GM12878 (cell line): Measurements from ENCODE around the gene KCNE2. TPM values are rescaled to one million over a fixed set of nuclear protein-coding genes. Genes with fewer than 3 reads are reported as not detected.

ENCODE experiments used
- ATAC-seq: fragments of 200-7000 bp; cut with Tn5 transposase; 3 replicates; pipeline ENCODE4 v1.9.1; 2020; ENCODE audit warnings: mild to moderate bottlenecking, moderate library complexity
- BruUV-seq: library from RNA; stranded (reverse); fragments of 400-500 nt; replicated peaks from 2 replicates; lab custom pipeline; 2021; lab: Mats Ljungman, UMichigan
- CTCF ChIA-PET: fragments of 300-600 bp; sonication (Branson Sonifier 250); formaldehyde crosslinking; extraction: SDS; loops from one replicate; lab custom pipeline; 2021; ENCODE audit warnings: inconsistent platforms; lab: Yijun Ruan, JAX
- POLR2A ChIA-PET: fragments of 350-600 bp; formaldehyde crosslinking; extraction: SDS; loops from one replicate; lab custom pipeline; 2021; ENCODE audit warnings: inconsistent platforms; lab: Charles Lee
- RAD21 ChIA-PET: fragments of 300-600 bp; sonication (Branson Sonifier 250); formaldehyde crosslinking; loops from one replicate; lab custom pipeline; 2023; ENCODE audit warnings: antibody characterized with exemption; ENCODE audit not compliant: unreplicated experiment; lab: Charles Lee
- SMC1A ChIA-PET: fragments of 300-600 bp; sonication (Branson Sonifier 250); formaldehyde crosslinking; loops from one replicate; lab custom pipeline; 2023; ENCODE audit not compliant: unreplicated experiment, uncharacterized antibody; lab: Charles Lee
- DNase-seq: peaks from one replicate; pipeline ENCODE4 v3.0.0-alpha.2; 2011; ENCODE audit warnings: low read depth, low spot score
- FAIRE-seq: peaks from 3 replicates; lab custom pipeline; 2011; peaks lifted over from hg19 to GRCh38; lab: Jason Lieb, UNC
- H2AFZ ChIP-seq: 2 replicates; pipeline ENCODE4 v1.6.0; 2011; ENCODE audit warnings: low read depth, low read length, control low read depth; ENCODE audit not compliant: control insufficient read depth
- H3K27ac ChIP-seq: 2 replicates; pipeline ENCODE4 v1.5.1; 2011; ENCODE audit warnings: control low read depth; ENCODE audit not compliant: control insufficient read depth, insufficient read depth
- H3K27me3 ChIP-seq, 2 experiments: replicated peaks in 1 of 2; 2 replicates each; pipeline versions ENCODE4 v1.6.0 to v1.6.1; 2011; ENCODE audit warnings: low read length in 1 of 2; ENCODE audit not compliant: control insufficient read depth in 2 of 2, insufficient read depth in 2 of 2
- H3K36me3 ChIP-seq, 2 experiments: 2 replicates each; pipeline ENCODE4 v1.5.1; 2011; ENCODE audit warnings: low read length in 1 of 2; ENCODE audit not compliant: control insufficient read depth in 2 of 2, insufficient read depth in 2 of 2
- H3K4me1 ChIP-seq: 2 replicates; pipeline ENCODE4 v1.6.1; 2011; ENCODE audit warnings: mild to moderate bottlenecking, low read length, moderate library complexity, mixed read lengths; ENCODE audit not compliant: control insufficient read depth, insufficient read depth
- H3K4me2 ChIP-seq: 2 replicates; pipeline ENCODE4 v1.6.0; 2011; ENCODE audit warnings: control low read depth; ENCODE audit not compliant: control insufficient read depth, insufficient read depth
- H3K4me3 ChIP-seq: fragments of 200-600 bp; sonication (generic); 2 replicates; pipeline ENCODE4 v1.5.1; 2016
- H3K79me2 ChIP-seq: 2 replicates; pipeline ENCODE4 v1.6.0; 2011; ENCODE audit warnings: low read length; ENCODE audit not compliant: control insufficient read depth, insufficient read depth
- H3K9ac ChIP-seq: 2 replicates; pipeline ENCODE4 v1.8.0; 2011; ENCODE audit warnings: low read length, control low read depth, mixed read lengths; ENCODE audit not compliant: control insufficient read depth, insufficient read depth
- H3K9me3 ChIP-seq: replicated peaks from 3 replicates; pipeline ENCODE4 v1.5.1; 2011; ENCODE audit warnings: mild to moderate bottlenecking, low read length; ENCODE audit not compliant: control insufficient read depth, insufficient read depth
- H4K20me1 ChIP-seq: 2 replicates; pipeline ENCODE4 v1.6.0; 2011; ENCODE audit not compliant: control insufficient read depth, insufficient read depth
- CHD4 ChIP-seq: fragments of 200-600 bp; sonication (generic); IDR thresholded peaks from 2 replicates; pipeline ENCODE4 v1.6.1; 2016; ENCODE audit warnings: mild to moderate bottlenecking
- CREM ChIP-seq: IDR thresholded peaks from 2 replicates; pipeline ENCODE4 v1.6.1; 2014; ENCODE audit warnings: antibody characterized with exemption, low read depth
- EGR1 ChIP-seq, 2 experiments: IDR thresholded peaks; 1 replicate in 1 of 2; 2 replicates in 1 of 2; pipeline ENCODE4 v1.6.1; 2011 to 2012; ENCODE audit warnings: low read depth in 2 of 2, low read length in 2 of 2, borderline replicate concordance in 1 of 2, mild to moderate bottlenecking in 1 of 2, moderate library complexity in 1 of 2
- FOXK2 ChIP-seq: fragments of 450-650 bp; IDR thresholded peaks from 2 replicates; pipeline ENCODE4 v1.6.1; 2017; ENCODE audit warnings: mild to moderate bottlenecking, moderate library complexity
- FOXM1 ChIP-seq: IDR thresholded peaks from 2 replicates; pipeline ENCODE4 v1.6.1; 2012; ENCODE audit warnings: low read depth, mild to moderate bottlenecking, inconsistent platforms, low read length, moderate library complexity
- IRF4 ChIP-seq: IDR thresholded peaks from 2 replicates; pipeline ENCODE4 v1.6.1; 2011; ENCODE audit warnings: low read depth, low read length
- MYC ChIP-seq: IDR thresholded peaks from 2 replicates; pipeline ENCODE4 v1.6.1; 2011; ENCODE audit warnings: mild to moderate bottlenecking, low read length, moderate library complexity, inconsistent platforms; ENCODE audit not compliant: insufficient read depth, insufficient replicate concordance, insufficient read length, severe bottlenecking
- NFYB ChIP-seq: IDR thresholded peaks from 2 replicates; pipeline ENCODE4 v1.6.1; 2011; ENCODE audit warnings: low read depth, mild to moderate bottlenecking, low read length, improper control_type of control experiment, moderate library complexity; ENCODE audit not compliant: insufficient read depth
- NKRF ChIP-seq: fragments of 450-650 bp; conservative IDR thresholded peaks from 2 replicates; pipeline ENCODE4 v1.6.1; 2017; ENCODE audit warnings: mild to moderate bottlenecking, moderate library complexity
- PAX5 ChIP-seq: IDR thresholded peaks from 2 replicates; pipeline ENCODE4 v1.6.1; 2011; ENCODE audit warnings: low read depth, low read length, borderline replicate concordance
- RFX5 ChIP-seq: IDR thresholded peaks from 2 replicates; pipeline ENCODE4 v1.6.1; 2011; ENCODE audit warnings: low read depth, low read length, improper control_type of control experiment
- TARDBP ChIP-seq: IDR thresholded peaks from 2 replicates; pipeline ENCODE4 v1.6.1; 2016; ENCODE audit warnings: borderline replicate concordance
- TCF3 ChIP-seq: IDR thresholded peaks from 2 replicates; pipeline ENCODE4 v1.6.1; 2012; ENCODE audit warnings: low read depth, mild to moderate bottlenecking, low read length, borderline replicate concordance; ENCODE audit not compliant: insufficient read depth
- ZNF24 ChIP-seq: fragments of 450-650 bp; IDR thresholded peaks from 2 replicates; pipeline ENCODE4 v1.6.1; 2017; ENCODE audit warnings: antibody characterized with exemption, mild to moderate bottlenecking
- WGBS: methylation state at CpG from one replicate; pipeline ENCODE4 v1.1.6; 2016; ENCODE audit warnings: low lambda C conversion rate; ENCODE audit not compliant: insufficient replicate concordance, insufficient coverage; ENCODE audit errors: missing lambda C conversion rate; 5-methylcytosine and 5-hydroxymethylcytosine counted together
- in situ Hi-C: fragments of 300-500 bp; cut with MboI; formaldehyde crosslinking; loops from 9 replicates; pipeline ENCODE4 v1.14.3; 2018; ENCODE audit warnings: mixed read lengths
- intact Hi-C: fragments of 100-400 bp; cut with micrococcal nuclease; formaldehyde crosslinking; loops from one replicate; pipeline ENCODE4 v1.14.2; 2022; ENCODE audit not compliant: unreplicated experiment
- polyA plus RNA-seq, 11 experiments: library from polyadenylated mRNA; depleted of rRNA in 4 of 11; unstranded in 6 of 11; stranded (reverse) in 5 of 11; fragments of >200 nt; fragmentation: Nextera tagmentation in 4 of 11; fragmentation: Illumina TruSeq in 1 of 11; extraction: Ambion mirVana in 4 of 11; extraction: Trizol in 1 of 11; gene quantifications; 1 replicate in 1 of 11; 2 replicates in 10 of 11; pipeline versions ENCODE4 v1.2.1 to v1.2.3, GENCODE V29; 2011 to 2016; ENCODE audit warnings: inconsistent platforms in 2 of 11, missing spikeins in 2 of 11, low read depth in 1 of 11
- total RNA-seq, 4 experiments: library from RNA; depleted of rRNA in 3 of 4; stranded (reverse); fragments of >200 nt in 3 of 4; fragmentation: Illumina TruSeq in 1 of 4; extraction: Trizol in 1 of 4; gene quantifications; 2 replicates each; pipeline versions ENCODE4 v1.2.1 to v1.2.3, GENCODE V29; 2013 to 2021

The KCNE2 gene
- total and polyA plus RNA-seq, 10 of the 15 experiments (the other 5 are each of a cell fraction or from before 2014, with no cell fraction given): not detected

- intact Hi-C loops (no loop called here), in situ Hi-C loops (no loop called here)
- WGBS: 96% methylated on average over 1 of the region's 1 CpG
- Histone ChIP-seq H3K27me3 (peaks cover 0 to 3% of the 10 kb centered on the region in 2 experiments; a peak in 1 of 4 replicates), H3K9ac (no peak overlapping the region), H3K79me2 (no peaks in the 10 kb centered on the region), H2AFZ (no peak overlapping the region), H3K4me2 (no peak overlapping the region), H3K9me3 (no peaks in the 10 kb centered on the region), H3K27ac (no peak overlapping the region), H3K4me3 (no peak overlapping the region), H3K4me1 (no peaks in the 10 kb centered on the region), H3K36me3 (no peaks in the 10 kb centered on the region), H4K20me1 (no peaks in the 10 kb centered on the region)
- SMC1A ChIA-PET: interaction anchor here (0.7 to 2.3 kb wide), 4 partner anchors 11 to 435 kb away, joined by 3 to 13 read pairs (median 4); no protein-coding TSS in a partner anchor
- no peak for TF ChIP-seq FOXM1
- TF ChIP-seq NFYB: no peak
- no peak for TF ChIP-seq IRF4
- TF ChIP-seq ZNF24: no peak
- TF ChIP-seq TARDBP: no peak
- no peak for TF ChIP-seq EGR1 (IDR thresholded peaks at IDR 0.05; ENCODE audit: borderline replicate concordance in 1 of 2, low read depth in 2 of 2, low read length in 2 of 2)
- TF ChIP-seq CREM: no peak
- no peak for TF ChIP-seq MYC
- no peak for TF ChIP-seq TCF3
- TF ChIP-seq PAX5: no peak
- TF ChIP-seq NKRF: no peak
- no peak for TF ChIP-seq RFX5
- no peak for TF ChIP-seq CHD4
- TF ChIP-seq FOXK2: no peak
- BruUV-seq: no TSS peak
- RAD21 ChIA-PET: no interaction called here
- POLR2A ChIA-PET: no interaction called here
- ATAC-seq (no peak), FAIRE-seq (no peak), DNase-seq (no peak)
- CTCF ChIA-PET: interaction anchor here (0.6 to 4.1 kb wide), 4 partner anchors 9 to 435 kb away, joined by 3 to 19 read pairs (median 4); no protein-coding TSS in a partner anchor
Observed at GRCh38 chr21:34358866-34359265, 4.9 kb upstream of the KCNE2 start.
